GM18867 (cell line): Measurements from ENCODE around the gene SEL1L2.

Experiments used
- ATAC-seq: cut with Tn5 transposase; IDR thresholded peaks from one replicate; pipeline ENCODE4 v1.9.1; 2021; ENCODE audit warnings: mild to moderate bottlenecking, moderate library complexity; ENCODE audit not compliant: unreplicated experiment

Gene SEL1L2

DNA sequence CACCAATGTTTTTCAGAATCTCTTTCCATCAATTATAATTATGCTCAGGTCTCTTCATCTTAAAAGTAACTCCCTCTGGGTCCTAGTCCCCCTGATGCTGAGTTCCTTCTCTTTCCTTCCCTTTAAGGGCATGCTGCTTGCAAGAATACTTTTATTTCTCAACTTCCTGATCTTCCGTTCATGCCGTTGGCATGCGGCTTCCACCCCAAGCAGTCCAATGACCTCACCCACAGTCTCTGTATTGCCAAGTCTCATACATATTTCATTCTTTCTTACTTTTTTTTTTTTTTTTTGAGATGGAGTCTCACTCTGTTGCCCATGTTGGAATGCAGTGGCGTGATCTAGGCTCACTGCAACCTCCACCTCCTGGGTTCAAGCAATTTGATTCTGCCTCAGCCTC, 122.1 kb downstream of the SEL1L2 start:
- ATAC-seq = no peak

- no peak for ATAC-seq
These were observed 124.5 kb downstream of the SEL1L2 start for GRCh38 chr20:13865791-13866351.

DNA sequence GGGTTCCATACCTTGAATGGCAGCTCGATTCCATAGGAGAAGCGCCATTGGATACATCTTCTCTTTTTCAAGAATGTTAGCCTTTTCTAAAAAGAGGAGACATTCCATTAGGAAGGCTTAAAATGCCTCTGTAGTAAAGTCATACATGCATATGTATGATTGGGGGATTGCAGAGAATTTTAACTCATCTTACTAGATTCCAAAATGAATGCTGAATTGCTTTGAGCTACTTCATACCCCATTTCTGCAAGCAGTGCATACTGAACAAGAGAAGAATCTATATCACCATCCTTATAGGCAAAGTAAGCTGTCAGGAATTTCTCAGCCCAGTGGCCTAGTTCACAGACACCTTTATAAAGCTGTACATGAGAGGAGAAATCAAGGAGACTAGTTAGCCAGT, 125.3 kb downstream of the SEL1L2 start:
- no peak for ATAC-seq

DNA sequence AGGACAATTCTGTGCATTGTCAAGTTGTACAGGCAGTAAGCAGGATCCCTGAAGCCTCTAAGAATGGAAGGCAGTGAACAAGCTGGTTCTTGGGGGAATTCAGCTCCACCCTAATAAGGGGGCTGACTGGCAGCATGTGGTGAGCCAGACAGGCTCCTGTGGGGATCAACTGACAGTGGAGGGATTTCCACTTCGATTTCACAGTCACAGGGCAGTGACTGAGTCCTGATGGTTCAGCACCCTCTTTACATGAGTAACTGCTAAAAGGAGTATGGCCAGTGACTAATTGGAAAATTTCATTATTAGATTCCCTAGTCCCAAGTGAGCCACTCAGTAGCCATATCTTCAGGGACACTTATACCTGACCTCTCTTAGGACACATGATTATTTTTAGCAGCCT, 127.2 kb downstream of the SEL1L2 start:
- no peak for ATAC-seq

DNA sequence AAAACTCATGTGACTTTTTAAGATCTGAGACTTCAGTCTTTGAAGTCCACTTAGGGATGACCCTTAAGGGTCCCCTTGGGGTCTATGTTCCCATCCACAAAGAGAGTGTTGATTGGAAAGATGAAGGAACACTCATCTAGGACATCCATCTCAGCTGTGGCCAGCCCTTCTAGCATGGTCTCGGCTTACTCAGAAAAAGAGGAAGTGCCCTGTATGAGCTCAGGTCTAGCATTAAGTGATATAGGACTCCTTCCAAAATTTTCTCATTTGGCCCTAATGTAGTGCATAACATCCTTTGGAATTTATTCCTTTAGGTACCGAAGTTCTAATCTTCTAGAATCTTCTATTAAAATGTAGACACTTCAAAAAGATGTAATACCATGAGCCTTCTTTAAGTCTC, 128.2 kb downstream of the SEL1L2 start:
- ATAC-seq = no peak

- ATAC-seq = no peak
These were observed 131.5 kb downstream of the SEL1L2 start for GRCh38 chr20:13858871-13859270.

GRCh38 chr20:13858439-13858838, 132.0 kb downstream of the SEL1L2 start:
- ATAC-seq = no peak

DNA sequence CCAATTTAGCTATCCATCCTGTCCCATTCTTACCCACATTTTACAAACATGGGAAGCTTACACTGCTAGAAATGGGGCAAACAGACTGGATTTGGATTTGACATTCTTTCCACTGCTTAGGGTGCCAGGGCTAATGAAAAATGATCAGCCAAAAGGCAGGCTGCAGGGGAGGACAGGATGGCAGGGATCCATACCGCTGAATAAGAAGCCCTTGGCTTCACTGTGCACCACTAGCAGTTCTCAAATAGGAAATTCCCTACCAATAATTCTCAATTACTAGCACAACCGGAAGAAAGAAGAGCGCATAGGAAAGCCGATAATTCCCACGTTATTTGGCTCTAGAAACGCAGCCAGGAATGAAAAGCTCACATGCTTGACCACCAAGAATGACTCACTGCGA, 132.5 kb downstream of the SEL1L2 start:
- no peak for ATAC-seq

DNA sequence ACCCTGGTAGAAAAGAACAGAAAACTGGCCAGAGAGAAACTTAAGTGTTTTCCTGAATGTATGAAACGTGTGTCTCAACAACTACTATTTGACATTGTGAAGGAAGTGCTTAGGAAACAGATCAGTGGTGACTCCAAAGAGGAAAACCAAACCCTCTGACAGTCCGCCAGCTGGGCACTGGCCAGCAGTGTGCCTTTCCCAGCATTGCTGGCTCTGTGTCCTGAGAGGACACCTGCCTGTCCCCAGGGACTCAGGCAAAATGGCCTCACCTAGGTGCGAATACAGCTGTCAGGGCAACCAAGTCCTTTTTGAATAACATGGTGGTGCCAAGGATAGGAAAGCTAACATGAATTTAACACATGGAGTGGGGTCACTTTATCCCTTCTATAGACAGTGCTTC, 133.1 kb downstream of the SEL1L2 start:
- ATAC-seq = no peak

- no peak for ATAC-seq
These were observed 134.1 kb downstream of the SEL1L2 start for GRCh38 chr20:13856354-13856753.

GRCh38 chr20:13855613-13856012, 134.8 kb downstream of the SEL1L2 start:
- peak; percentile 60 for ATAC-seq

- no peak for ATAC-seq
These were observed 138.1 kb downstream of the SEL1L2 start for GRCh38 chr20:13852306-13852705.

- ATAC-seq = no peak
These were observed 139.1 kb downstream of the SEL1L2 start for GRCh38 chr20:13851279-13851678.

DNA sequence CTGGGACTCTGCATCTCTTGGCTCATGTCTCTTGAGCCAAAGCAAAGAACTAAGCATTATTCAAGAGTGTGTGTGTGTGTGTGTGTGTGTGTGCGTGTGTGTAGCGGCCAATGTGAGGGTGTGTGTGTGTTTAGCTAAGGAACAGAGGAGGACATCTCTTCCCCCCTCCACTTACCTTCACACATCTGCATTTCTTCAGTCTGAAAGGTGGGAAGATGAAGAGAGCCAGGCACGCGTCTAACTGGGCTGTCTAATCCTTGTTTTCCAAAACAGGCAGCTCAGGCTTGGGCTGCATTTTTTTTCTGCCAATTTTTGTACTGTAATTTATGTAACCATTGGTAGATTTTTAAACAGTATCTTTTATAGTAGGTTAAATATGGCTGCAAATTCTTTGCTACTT, 146.1 kb downstream of the SEL1L2 start:
- ATAC-seq = no peak

DNA sequence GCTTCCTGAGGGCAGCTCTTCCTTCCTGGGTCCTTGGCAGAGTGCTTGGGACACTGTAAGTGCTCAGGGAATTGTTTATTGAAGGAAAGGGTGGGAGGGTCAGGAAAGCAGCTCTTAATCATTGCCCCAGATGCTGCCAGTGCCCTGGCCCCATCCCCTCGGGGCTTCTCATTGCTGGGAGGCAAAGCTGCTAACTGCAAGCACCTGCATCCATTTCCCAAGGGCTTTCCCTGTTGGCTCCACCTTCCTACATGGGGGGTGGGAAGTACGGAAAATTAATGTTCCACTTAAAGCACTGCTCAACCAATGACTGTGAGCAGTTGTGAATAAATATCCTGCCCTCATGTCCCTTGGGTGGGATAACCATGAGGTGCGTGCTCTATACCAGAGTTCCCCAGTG, 149.2 kb downstream of the SEL1L2 start:
- ATAC-seq = no peak

DNA sequence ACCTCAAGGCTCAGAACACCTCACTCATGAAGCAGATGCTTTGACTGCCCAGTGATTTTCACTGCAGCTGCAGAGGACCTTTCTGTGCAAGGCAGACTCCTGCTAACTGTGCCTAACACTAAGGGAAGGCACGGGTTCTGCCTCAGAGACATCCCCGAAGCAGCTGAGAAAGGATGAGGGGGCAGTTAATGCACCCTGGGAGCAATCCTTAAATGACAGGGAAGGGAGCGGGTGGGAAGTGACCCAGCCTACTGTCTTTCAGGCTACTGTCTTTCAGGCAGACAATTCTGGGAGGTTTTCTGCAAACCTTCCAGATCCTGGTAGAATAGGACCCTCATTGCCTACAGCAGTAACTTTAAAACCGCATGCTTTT, 150.3 kb downstream of the SEL1L2 start:
- no peak for ATAC-seq

DNA sequence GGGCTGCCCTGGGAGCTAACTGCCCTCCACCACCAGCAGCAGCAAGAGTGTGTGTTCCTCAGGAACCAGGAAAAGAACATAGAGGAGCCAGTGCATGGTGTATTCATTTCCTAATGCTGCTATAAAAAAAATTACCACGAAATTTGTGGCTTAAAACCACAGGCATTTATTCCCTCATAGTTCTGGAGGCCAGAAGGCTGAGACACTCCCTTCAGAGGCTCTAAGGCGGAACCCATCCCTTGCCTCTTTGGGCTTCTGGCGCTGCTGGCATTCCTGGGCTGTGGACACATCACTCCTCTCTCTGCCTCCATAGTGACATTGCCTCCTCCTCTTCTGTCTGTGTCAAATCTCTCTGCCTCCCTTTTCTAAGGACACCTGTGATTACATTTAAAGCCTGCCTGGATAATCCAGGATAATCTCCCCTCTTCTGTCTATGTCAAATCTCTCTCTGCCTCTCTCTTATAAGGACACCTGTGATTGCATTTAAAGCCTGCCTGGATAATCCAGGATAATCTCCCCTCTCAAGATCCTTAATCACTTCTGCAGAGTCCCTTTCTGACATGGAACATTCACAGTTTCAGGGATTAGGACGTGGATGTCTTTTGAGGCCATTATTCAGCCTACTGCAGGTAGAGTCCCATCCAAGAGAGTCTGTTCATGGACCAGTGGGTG, 150.9 kb downstream of the SEL1L2 start:
- ATAC-seq = no peak

DNA sequence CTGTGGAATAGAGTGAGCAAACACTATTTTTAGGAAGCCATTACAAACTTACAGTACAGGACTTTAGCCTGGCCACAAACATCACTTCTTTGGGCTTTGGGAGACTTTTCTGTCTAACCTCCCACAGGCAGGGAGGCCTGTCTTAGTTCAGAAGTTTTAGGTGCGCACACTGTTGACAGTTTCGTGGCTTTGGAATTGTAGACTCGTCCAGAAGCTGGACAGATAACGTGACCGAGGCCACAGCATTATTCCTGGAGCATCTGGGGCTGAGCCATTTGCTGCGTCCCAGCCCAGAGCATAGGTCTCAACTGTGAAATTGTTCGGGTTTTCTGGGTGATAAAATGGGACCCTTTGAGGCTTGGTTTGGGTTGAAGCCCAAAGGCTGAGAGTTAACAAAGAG, 151.8 kb downstream of the SEL1L2 start:
- no peak for ATAC-seq

- no peak for ATAC-seq
These were observed 158.9 kb downstream of the SEL1L2 start for GRCh38 chr20:13831476-13831875.

GRCh38 chr20:13825465-13825864, 164.9 kb downstream of the SEL1L2 start:
- ATAC-seq = no peak

DNA sequence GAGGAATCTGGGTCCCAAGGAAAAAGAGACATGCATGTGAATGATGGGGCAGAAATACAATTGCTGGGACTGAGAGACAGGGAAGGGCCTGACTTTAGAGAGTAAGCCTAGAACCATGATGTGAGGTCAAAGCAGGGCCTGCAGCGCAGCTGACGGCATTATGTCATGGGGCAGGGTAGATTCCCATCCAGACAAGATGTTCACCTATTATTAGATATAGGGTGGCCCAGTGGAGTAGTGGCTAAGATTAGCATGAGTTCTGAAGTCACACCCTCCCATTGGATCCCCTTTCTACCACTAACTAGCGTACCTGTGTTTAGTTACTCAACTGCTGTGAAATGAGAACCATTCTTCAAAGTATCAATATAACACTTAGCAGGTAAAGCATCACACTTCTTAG, 166.0 kb downstream of the SEL1L2 start:
- no peak for ATAC-seq

DNA sequence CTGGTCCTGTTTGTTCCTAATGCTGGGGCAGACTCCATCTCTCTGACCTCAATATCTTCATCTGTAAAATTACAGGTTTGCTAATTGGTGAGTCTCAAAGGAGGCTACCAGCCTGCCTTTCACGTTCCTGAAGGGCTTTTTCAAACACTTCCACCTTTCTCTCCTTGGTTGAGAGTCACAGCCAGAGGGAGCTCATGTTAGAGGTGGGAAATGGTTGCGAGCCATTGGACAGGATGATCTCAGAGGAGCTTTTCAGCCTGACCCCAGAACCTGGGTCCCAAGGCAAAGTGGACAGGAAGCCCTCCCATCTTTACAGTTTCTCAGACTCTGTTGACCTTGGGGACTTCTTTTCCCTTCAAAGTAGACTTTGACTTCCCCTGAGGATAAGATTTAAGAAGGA, 168.0 kb downstream of the SEL1L2 start:
- ATAC-seq = no peak

- ATAC-seq = no peak
These were observed 168.5 kb downstream of the SEL1L2 start for GRCh38 chr20:13821876-13822275.
